HT-29 (cell line): ENCODE results near the gene TTC19. TPM values are rescaled to one million over a fixed set of nuclear protein-coding genes. Genes with fewer than 3 reads are reported as not detected.

Source experiments
- DNase-seq: peaks from one replicate; pipeline ENCODE4 v3.0.0-alpha.2; 2015; ENCODE audit warnings: low spot score
- total RNA-seq: library from RNA; depleted of rRNA; stranded (reverse); fragments of >200 nt; shearing (Covaris generic); gene quantifications from 2 replicates; pipeline ENCODE4 v1.2.3, GENCODE V29; 2014; rRNA removed

The TTC19 gene
- 45.8 and 52.5 TPM in 2 replicates for total RNA-seq

- DNase-seq, result peak; percentile 86
Observed at GRCh38 chr17:15999141-15999973, at the start of gene TTC19, which contains the start of gene ZSWIM7. Gene TTC19 (plus strand): TSS chr17:15999824. CDS start chr17:15999849, 25 bp downstream. Gene ZSWIM7 (minus strand): TSS chr17:15999704. CDS start chr17:15999594, 110 bp downstream.

- DNase-seq, result no peak
Observed at GRCh38 chr17:15951368-15952047, 48.1 kb upstream of the TTC19 start.

- DNase-seq, result no peak
Observed at GRCh38 chr17:15952048-15952532, 47.5 kb upstream of the TTC19 start.

- DNase-seq, result no peak
Observed at GRCh38 chr17:15952916-15953790, 46.5 kb upstream of the TTC19 start.

GRCh38 chr17:15954222-15954621 lies 45.4 kb upstream of the TTC19 start:
- peak; percentile 52 for DNase-seq

- no peak for DNase-seq
Observed at GRCh38 chr17:15955793-15956541, 43.7 kb upstream of the TTC19 start.

GRCh38 chr17:15957206-15957605 lies 42.4 kb upstream of the TTC19 start:
- DNase-seq, result no peak

- DNase-seq, result no peak
Observed at GRCh38 chr17:15957608-15958307, 41.9 kb upstream of the TTC19 start.

- no peak for DNase-seq
Observed at GRCh38 chr17:15958484-15958854, 41.2 kb upstream of the TTC19 start.

- peak; percentile 43 for DNase-seq
Observed at GRCh38 chr17:15963670-15964110, 35.9 kb upstream of the TTC19 start.

GRCh38 chr17:15965528-15965927 lies 34.1 kb upstream of the TTC19 start:
- DNase-seq, result no peak

GRCh38 chr17:15966183-15966878 lies 33.3 kb upstream of the TTC19 start:
- peak; percentile 35 for DNase-seq

GRCh38 chr17:15966879-15967248 lies 32.8 kb upstream of the TTC19 start:
- DNase-seq, result peak; percentile 27

- DNase-seq, result no peak
Observed at GRCh38 chr17:15967706-15968399, 31.8 kb upstream of the TTC19 start.

- no peak for DNase-seq
Observed at GRCh38 chr17:15969463-15969862, 30.2 kb upstream of the TTC19 start.

- DNase-seq, result no peak
Observed at GRCh38 chr17:15970500-15970899, 29.1 kb upstream of the TTC19 start.

- peak; percentile 40 for DNase-seq
Observed at GRCh38 chr17:15971098-15971678, 28.4 kb upstream of the TTC19 start.

GRCh38 chr17:15971882-15972281 lies 27.7 kb upstream of the TTC19 start:
- DNase-seq, result no peak
